Measurements from ENCODE around the gene KCNK6. TPM values are rescaled to one million over a fixed set of nuclear protein-coding genes. Genes with fewer than 3 reads are reported as not detected.

The KCNK6 gene
- 10 to 100 TPM; 20.7 to 29.6 (median 25.5) TPM for total RNA-seq

- intact Hi-C loops (cut with DNase I; ENCODE audit: low total_unique reads), result no loop called here
- peak in 1 of 2 donors; percentile 92 for DNase-seq (ENCODE audit: low spot score in 2 of 2)
Observed at GRCh38 chr19:38319421-38320258, at the start of gene KCNK6. Gene KCNK6, plus strand, starts transcription at chr19:38319845. Its CDS starts 106 bp downstream, at chr19:38319951.

DNA sequence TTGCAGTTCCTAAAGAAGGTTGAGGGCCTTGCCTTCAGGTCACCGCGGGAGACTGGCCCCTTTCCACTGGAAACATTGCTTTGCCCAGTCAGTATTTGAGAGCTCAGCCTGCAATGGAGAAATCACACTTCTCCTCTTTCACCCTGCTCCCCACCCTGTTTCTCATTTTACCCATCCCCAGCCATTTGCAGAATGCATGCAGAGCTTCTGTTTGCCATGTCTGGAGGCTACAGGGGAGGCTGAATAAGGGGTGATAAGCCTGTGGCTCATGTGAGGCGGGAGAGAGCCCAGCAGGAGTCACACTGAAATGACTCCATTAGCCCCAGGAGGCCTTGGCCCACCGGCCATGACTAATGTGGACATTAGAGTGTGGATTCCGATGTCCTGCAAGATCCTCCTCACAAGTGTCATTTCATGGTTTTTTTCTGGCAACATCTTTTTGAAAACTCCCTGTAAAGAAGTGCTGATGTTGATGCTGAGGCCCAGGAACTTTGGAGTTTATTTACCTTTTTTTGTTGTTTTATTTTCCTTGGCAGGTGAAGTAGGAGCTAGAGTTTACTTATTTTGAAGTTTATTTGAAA, 49.0 kb upstream of the KCNK6 start:
- H3K4me3 ChIP-seq (ENCODE audit: low read depth, poor library complexity, severe bottlenecking), result no peak overlapping the region
- no peak for DNase-seq (ENCODE audit: low spot score in 2 of 2)
- 82 to 87% methylated on average over 5 of the region's 5 CpGs for WGBS, 2 donors
- intact Hi-C loops (cut with DNase I; ENCODE audit: low total_unique reads), result no loop called here
- TF ChIP-seq, protein P1, sequence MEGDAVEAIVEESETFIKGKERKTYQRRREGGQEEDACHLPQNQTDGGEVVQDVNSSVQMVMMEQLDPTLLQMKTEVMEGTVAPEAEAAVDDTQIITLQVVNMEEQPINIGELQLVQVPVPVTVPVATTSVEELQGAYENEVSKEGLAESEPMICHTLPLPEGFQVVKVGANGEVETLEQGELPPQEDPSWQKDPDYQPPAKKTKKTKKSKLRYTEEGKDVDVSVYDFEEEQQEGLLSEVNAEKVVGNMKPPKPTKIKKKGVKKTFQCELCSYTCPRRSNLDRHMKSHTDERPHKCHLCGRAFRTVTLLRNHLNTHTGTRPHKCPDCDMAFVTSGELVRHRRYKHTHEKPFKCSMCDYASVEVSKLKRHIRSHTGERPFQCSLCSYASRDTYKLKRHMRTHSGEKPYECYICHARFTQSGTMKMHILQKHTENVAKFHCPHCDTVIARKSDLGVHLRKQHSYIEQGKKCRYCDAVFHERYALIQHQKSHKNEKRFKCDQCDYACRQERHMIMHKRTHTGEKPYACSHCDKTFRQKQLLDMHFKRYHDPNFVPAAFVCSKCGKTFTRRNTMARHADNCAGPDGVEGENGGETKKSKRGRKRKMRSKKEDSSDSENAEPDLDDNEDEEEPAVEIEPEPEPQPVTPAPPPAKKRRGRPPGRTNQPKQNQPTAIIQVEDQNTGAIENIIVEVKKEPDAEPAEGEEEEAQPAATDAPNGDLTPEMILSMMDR (IDR thresholded peaks at IDR 0.05), result no peak
- TF ChIP-seq POLR2A (IDR thresholded peaks at IDR 0.05), result no peak

More at GRCh38 chr19:38319421-38320258, at the start of gene KCNK6:
- 0 to 2% methylated on average over 21 to 69 of the region's 76 CpGs for WGBS, 2 donors
- peak within 1 kb of the TSS; percentile 53 for H3K4me3 ChIP-seq (ENCODE audit: low read depth, poor library complexity, severe bottlenecking)
- TF ChIP-seq, protein P1 (IDR thresholded peaks at IDR 0.05), result no peak
- TF ChIP-seq POLR2A (IDR thresholded peaks at IDR 0.05), result no peak

DNA sequence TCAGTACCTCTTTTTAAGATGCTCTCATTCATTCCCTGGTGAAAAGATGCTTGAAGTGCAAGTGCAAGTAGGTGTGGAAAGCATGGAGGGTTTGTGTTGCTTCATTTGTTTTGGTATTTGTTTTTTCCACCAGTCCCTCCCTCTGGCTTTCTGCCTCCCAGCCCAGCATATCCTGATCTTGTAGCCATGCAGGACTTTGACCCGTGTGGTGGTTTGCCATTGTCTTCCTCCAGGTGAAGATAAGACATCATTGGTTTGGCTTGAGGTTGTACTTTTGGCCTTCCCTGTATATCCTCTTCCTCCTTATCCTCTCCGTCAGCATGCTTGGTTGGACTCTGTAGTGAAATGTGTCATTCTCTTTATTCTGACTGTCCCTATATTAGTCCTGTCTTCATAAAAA, 46.1 kb upstream of the KCNK6 start:
- intact Hi-C loops (cut with DNase I; ENCODE audit: low total_unique reads), result no loop called here
- no peak overlapping the region for H3K4me3 ChIP-seq (ENCODE audit: low read depth, poor library complexity, severe bottlenecking)
- 70 to 71% methylated on average over 2 of the region's 2 CpGs for WGBS, 2 donors
- no peak for DNase-seq (ENCODE audit: low spot score in 2 of 2)
- TF ChIP-seq, protein P1 (IDR thresholded peaks at IDR 0.05), result no peak
- no peak for TF ChIP-seq POLR2A (IDR thresholded peaks at IDR 0.05)

DNA sequence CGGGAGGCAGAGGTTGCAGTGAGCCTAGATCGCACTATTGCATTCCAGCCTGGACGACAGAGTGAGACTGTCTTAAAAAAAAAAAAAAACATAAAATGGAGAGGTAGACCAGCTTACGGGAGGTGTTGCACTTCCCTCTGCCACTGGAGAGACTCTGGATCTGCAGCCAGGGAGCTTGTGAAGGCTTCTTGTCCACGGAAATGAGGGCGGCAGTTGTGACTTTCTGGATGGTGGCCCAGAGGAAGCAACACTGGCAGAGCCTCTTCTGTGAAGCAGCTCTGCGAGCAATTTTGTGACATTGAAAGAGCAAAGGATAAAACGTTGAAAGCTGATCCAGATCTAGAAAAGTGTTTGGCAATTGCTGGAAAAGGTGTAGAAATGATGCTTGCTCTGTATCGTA, 44.9 kb upstream of the KCNK6 start:
- H3K4me3 ChIP-seq (ENCODE audit: low read depth, poor library complexity, severe bottlenecking), result no peak overlapping the region
- no peak for DNase-seq (ENCODE audit: low spot score in 2 of 2)
- TF ChIP-seq POLR2A (IDR thresholded peaks at IDR 0.05), result no peak
- TF ChIP-seq, protein P1 (IDR thresholded peaks at IDR 0.05), result no peak
- 25 to 36% methylated on average over 9 of the region's 9 CpGs for WGBS, 2 donors
- intact Hi-C loops (cut with DNase I; ENCODE audit: low total_unique reads), result no loop called here

DNA sequence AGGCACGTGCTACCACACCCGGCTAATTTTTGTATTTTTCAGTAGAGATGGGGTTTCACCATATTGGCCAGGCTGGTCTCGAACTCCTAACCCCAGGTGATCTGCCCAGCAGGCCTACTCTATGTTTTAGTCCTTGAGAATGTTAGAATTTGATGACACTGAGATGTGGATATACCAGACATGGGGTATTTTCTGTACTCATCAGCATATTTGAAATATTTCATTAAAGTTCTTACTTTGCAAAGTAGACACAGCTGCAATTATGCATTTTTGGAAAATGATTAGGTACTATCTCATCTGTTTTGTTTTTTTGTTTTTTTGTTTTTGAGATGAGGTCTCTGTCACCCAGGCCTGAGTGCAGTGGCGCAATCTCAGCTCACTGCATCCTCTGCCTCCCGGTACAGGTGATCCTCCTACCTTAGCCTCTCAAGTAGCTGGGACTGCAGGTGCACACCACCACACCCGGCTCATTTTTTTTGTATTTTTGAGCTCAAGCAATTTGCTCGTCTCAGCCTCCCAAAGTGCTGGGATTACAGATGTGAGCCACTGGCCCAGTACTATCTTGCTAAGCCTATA, 42.6 kb upstream of the KCNK6 start:
- intact Hi-C loops (cut with DNase I; ENCODE audit: low total_unique reads), result no loop called here
- H3K4me3 ChIP-seq (ENCODE audit: low read depth, poor library complexity, severe bottlenecking), result no peak overlapping the region
- TF ChIP-seq POLR2A (IDR thresholded peaks at IDR 0.05), result no peak
- TF ChIP-seq, protein P1 (IDR thresholded peaks at IDR 0.05), result no peak
- no peak for DNase-seq (ENCODE audit: low spot score in 2 of 2)
- 86 to 87% methylated on average over 7 of the region's 7 CpGs for WGBS, 2 donors

Data from lower leg skin (tissue), 4 donors.